GM18499 (cell line): ENCODE results near the gene CORO6.
"Not testable (repeated sequence)": the region's sequence is repeated elsewhere in the genome, so short reads cannot be mapped to it uniquely, and the experiment has no call there.

ENCODE experiments used
- ATAC-seq: cut with Tn5 transposase; IDR thresholded peaks from one replicate; pipeline ENCODE4 v1.9.1; 2021; ENCODE audit warnings: moderate number of reproducible peaks; ENCODE audit not compliant: insufficient read depth, unreplicated experiment

CORO6 gene

GRCh38 chr17:29622337-29623282 is at the start of gene CORO6:
CORO6 (minus strand) TSS chr17:29622912; CDS start chr17:29621421, 1,491 bp downstream.
- no peak for ATAC-seq

GRCh38 chr17:29671661-29672060 is 48.9 kb upstream of the CORO6 start:
- no peak for ATAC-seq

GRCh38 chr17:29669266-29669665 is 46.6 kb upstream of the CORO6 start:
- ATAC-seq = no peak

GRCh38 chr17:29667969-29668368 is 45.3 kb upstream of the CORO6 start:
- no peak for ATAC-seq

GRCh38 chr17:29665481-29665810 is 42.7 kb upstream of the CORO6 start:
- ATAC-seq = no peak

GRCh38 chr17:29664743-29665480 is 42.2 kb upstream of the CORO6 start:
- ATAC-seq = no peak

GRCh38 chr17:29663155-29663554 is 40.4 kb upstream of the CORO6 start:
- ATAC-seq = no peak

GRCh38 chr17:29661213-29661612 is 38.5 kb upstream of the CORO6 start:
- no peak for ATAC-seq

- no peak for ATAC-seq
Observed at GRCh38 chr17:29659155-29659554, 36.4 kb upstream of the CORO6 start.

- ATAC-seq = no peak
Observed at GRCh38 chr17:29655323-29655722, 32.6 kb upstream of the CORO6 start.

- ATAC-seq = no peak
Observed at GRCh38 chr17:29653995-29654714, 31.4 kb upstream of the CORO6 start.

GRCh38 chr17:29652976-29653375 is 30.3 kb upstream of the CORO6 start:
- no peak for ATAC-seq

- ATAC-seq = not testable (repeated sequence)
Observed at GRCh38 chr17:29651913-29652312, 29.2 kb upstream of the CORO6 start.

GRCh38 chr17:29650396-29650795 is 27.7 kb upstream of the CORO6 start:
- ATAC-seq = no peak

GRCh38 chr17:29649359-29649758 is 26.6 kb upstream of the CORO6 start:
- ATAC-seq = no peak

GRCh38 chr17:29648005-29648404 is 25.3 kb upstream of the CORO6 start:
- ATAC-seq = no peak

- no peak for ATAC-seq
Observed at GRCh38 chr17:29645515-29646051, 22.9 kb upstream of the CORO6 start.

- ATAC-seq = no peak
Observed at GRCh38 chr17:29643817-29644160, 21.1 kb upstream of the CORO6 start.

GRCh38 chr17:29642171-29642611 is 19.5 kb upstream of the CORO6 start:
- ATAC-seq = no peak

- no peak for ATAC-seq
Observed at GRCh38 chr17:29640981-29641642, 18.4 kb upstream of the CORO6 start.
